RWPE2 (cell line): Measurements from ENCODE around the gene PIK3R5.

Source experiments
- ATAC-seq: fragments of 200-7000 bp; cut with Tn5 transposase; 3 replicates; pipeline ENCODE4 v1.9.1; 2021; ENCODE audit warnings: low read depth
- DNase-seq: peaks from one replicate; pipeline ENCODE4 v3.0.0-alpha.2; 2020; ENCODE audit warnings: low spot score
- H3K27ac ChIP-seq: fragments of 450-650 bp; 2 replicates; pipeline ENCODE4 v1.5.1; 2017; ENCODE audit warnings: mild to moderate bottlenecking; ENCODE audit not compliant: poor library complexity, severe bottlenecking
- H3K27me3 ChIP-seq: fragments of 250-450 bp; sonication (Bioruptor Pico); 2 replicates; pipeline ENCODE4 v1.5.1; 2021; ENCODE audit warnings: mild to moderate bottlenecking, moderate library complexity; ENCODE audit not compliant: insufficient read depth, poor library complexity, severe bottlenecking
- H3K36me3 ChIP-seq: fragments of 250-450 bp; sonication (Bioruptor Pico); 2 replicates; pipeline ENCODE4 v1.5.1; 2020; ENCODE audit warnings: low read depth, mild to moderate bottlenecking, moderate library complexity
- H3K4me1 ChIP-seq: fragments of 250-450 bp; sonication (Bioruptor Pico); 2 replicates; pipeline ENCODE4 v1.5.1; 2021; ENCODE audit warnings: mild to moderate bottlenecking, moderate library complexity; ENCODE audit not compliant: insufficient read depth, poor library complexity, severe bottlenecking
- H3K4me3 ChIP-seq: fragments of 250-450 bp; sonication (Bioruptor Pico); 2 replicates; pipeline ENCODE4 v1.5.1; 2021; ENCODE audit warnings: mild to moderate bottlenecking, moderate library complexity; ENCODE audit not compliant: severe bottlenecking
- H3K9me3 ChIP-seq: fragments of 250-450 bp; sonication (Bioruptor Pico); 2 replicates; pipeline ENCODE4 v1.5.1; 2021; ENCODE audit warnings: mild to moderate bottlenecking, moderate library complexity; ENCODE audit not compliant: severe bottlenecking
- TF ChIP-seq, protein P1 (sequence below): fragments of 450-650 bp; IDR thresholded peaks from one replicate; pipeline ENCODE4 v1.5.1; 2017; ENCODE audit warnings: mild to moderate bottlenecking, moderate library complexity; ENCODE audit not compliant: poor library complexity, severe bottlenecking

The PIK3R5 gene

DNA sequence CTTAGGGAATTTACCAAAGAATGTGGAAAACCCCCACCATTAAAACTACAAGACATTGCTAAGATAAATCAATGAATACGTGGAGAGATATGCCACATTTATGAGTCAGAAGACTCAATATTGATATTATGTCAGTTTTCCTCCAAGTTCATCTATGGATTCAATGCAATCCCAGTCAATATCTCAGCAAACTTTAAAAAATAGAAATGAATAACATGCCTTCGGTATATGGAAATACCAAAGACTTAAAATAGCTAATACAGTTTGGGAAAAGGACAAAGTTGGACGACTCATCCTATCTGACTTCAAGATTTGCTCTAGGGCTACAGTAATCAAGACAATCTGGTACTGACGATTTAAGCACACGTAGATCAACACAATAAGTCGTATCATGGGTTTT lies 31.2 kb downstream of the PIK3R5 start:
- Histone ChIP-seq H3K9me3 (no peaks in the 10 kb centered on the region), H3K27ac (no peak overlapping the region), H3K4me3 (no peak overlapping the region), H3K36me3 (no peaks in the 10 kb centered on the region), H3K27me3 (no peaks in the 10 kb centered on the region), H3K4me1 (peaks cover 8% of the 10 kb centered on the region)
- no peak for DNase-seq
- no peak for ATAC-seq
- TF ChIP-seq, protein P1, sequence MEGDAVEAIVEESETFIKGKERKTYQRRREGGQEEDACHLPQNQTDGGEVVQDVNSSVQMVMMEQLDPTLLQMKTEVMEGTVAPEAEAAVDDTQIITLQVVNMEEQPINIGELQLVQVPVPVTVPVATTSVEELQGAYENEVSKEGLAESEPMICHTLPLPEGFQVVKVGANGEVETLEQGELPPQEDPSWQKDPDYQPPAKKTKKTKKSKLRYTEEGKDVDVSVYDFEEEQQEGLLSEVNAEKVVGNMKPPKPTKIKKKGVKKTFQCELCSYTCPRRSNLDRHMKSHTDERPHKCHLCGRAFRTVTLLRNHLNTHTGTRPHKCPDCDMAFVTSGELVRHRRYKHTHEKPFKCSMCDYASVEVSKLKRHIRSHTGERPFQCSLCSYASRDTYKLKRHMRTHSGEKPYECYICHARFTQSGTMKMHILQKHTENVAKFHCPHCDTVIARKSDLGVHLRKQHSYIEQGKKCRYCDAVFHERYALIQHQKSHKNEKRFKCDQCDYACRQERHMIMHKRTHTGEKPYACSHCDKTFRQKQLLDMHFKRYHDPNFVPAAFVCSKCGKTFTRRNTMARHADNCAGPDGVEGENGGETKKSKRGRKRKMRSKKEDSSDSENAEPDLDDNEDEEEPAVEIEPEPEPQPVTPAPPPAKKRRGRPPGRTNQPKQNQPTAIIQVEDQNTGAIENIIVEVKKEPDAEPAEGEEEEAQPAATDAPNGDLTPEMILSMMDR = no peak

DNA sequence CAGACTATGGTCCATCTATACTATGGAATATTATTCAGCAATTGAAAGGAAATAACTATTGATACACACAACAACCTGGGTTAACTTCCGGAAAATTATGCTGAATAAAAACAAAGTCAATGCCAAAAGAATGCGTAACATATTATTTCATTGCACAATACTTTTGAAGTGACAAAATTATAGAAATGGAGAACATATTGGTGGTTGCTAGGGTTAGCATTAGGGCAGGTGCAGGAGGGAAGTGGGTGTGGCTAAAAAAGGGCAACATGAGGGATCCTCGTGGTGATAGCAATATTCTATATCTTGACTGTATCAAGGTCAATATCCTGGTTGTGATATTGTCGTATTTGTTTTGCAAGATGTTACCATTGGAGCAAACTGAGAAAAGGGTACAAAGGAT lies 34.9 kb downstream of the PIK3R5 start:
- no peak overlapping the region for H3K27ac ChIP-seq
- H3K9me3 ChIP-seq = peaks cover 15% of the 10 kb centered on the region
- H3K4me1 ChIP-seq = peaks cover 8% of the 10 kb centered on the region
- no peak for DNase-seq
- H3K4me3 ChIP-seq = no peak overlapping the region
- TF ChIP-seq, protein P1 = no peak
- H3K36me3 ChIP-seq = no peaks in the 10 kb centered on the region
- no peaks in the 10 kb centered on the region for H3K27me3 ChIP-seq
- no peak for ATAC-seq

DNA sequence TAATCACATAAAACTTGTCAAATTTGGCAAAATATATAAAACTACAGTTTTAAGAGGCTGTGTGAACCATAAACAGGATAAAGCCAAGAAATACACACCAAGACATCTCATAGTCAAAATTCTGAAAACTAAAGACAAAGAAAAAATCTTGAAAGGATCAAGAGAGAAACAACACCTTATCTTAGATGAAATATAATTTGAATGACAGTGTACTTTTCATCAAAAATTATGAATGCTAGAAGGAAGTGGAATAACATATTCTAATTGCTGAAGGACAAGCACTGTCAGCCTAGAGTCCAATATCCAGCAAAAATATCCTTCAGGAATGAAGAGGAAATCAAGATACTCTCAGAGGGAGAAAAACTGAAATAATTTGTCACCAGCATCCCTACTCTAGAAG lies 37.2 kb downstream of the PIK3R5 start:
- DNase-seq (no peak), ATAC-seq (no peak)
- Histone ChIP-seq H3K27me3 (no peaks in the 10 kb centered on the region), H3K9me3 (peaks cover 15% of the 10 kb centered on the region), H3K27ac (no peak overlapping the region), H3K4me3 (no peak overlapping the region), H3K36me3 (no peaks in the 10 kb centered on the region), H3K4me1 (no peaks in the 10 kb centered on the region)
- TF ChIP-seq, protein P1 = no peak

DNA sequence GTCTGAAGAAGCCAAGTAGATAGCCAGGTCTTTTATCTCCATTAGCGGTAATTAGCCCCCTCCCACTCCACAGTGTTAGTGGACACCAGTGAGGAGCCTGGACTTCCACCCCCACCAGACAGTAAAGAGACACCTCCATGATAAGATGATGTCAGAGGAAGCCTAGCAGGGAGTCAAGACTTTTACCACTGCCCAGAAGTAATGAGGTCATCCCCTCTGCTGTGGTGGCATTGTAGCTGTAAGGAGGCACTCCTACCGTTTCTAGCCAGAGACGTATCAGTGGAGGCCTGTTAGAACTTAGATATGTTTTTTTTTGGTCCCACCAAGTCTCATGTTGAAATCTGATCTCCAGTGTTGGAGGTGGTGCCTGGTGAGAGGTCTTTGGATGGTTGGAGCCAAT lies 38.1 kb downstream of the PIK3R5 start:
- no peak overlapping the region for H3K4me3 ChIP-seq
- DNase-seq (no peak), ATAC-seq (no peak)
- H3K27me3 ChIP-seq = no peaks in the 10 kb centered on the region
- TF ChIP-seq, protein P1 = no peak
- peaks cover 8% of the 10 kb centered on the region for H3K4me1 ChIP-seq
- no peak overlapping the region for H3K27ac ChIP-seq
- peaks cover 15% of the 10 kb centered on the region for H3K9me3 ChIP-seq
- H3K36me3 ChIP-seq = no peaks in the 10 kb centered on the region

DNA sequence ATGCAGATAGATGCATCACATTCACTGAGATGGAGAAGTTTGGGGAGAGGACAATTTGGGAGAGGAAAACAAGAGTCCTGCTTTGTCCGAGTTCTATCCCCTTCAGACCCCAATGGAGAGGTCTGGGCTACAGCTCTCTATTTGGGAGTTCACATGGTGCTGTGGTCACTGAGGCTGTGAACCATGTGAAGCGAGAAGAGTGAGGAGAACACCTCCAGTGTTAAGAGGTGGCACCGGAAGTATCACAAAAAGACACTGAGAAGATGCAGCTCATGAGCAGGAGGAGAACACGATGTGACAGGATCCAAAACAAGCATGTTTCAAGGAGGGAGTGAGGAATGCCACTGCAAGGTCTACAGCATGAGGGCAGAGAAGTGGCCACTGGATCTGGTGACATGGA lies 39.7 kb downstream of the PIK3R5 start:
- TF ChIP-seq, protein P1 = no peak
- DNase-seq = no peak
- Histone ChIP-seq H3K4me1 (peaks cover 12% of the 10 kb centered on the region), H3K36me3 (no peaks in the 10 kb centered on the region), H3K9me3 (peaks cover 15% of the 10 kb centered on the region), H3K4me3 (no peak overlapping the region), H3K27me3 (no peaks in the 10 kb centered on the region), H3K27ac (no peak overlapping the region)
- no peak for ATAC-seq
